K562 (cell line): ENCODE data around the gene RAB7A.

Experiments used
- JUND ChIP-seq, 2 experiments: IDR thresholded peaks; 2 replicates in 1 of 2; 3 replicates in 1 of 2; pipeline ENCODE4 v1.6.1; 2011; ENCODE audit warnings: borderline replicate concordance in 2 of 2, low read depth in 2 of 2, low read length in 2 of 2, improper control_type of control experiment in 1 of 2, missing biosample characterization in 1 of 2, missing genetic modification characterization in 1 of 2, missing genetic modification reagents in 1 of 2
- PML ChIP-seq: IDR thresholded peaks from 2 replicates; pipeline ENCODE4 v1.6.1; 2012; ENCODE audit warnings: low read length, inconsistent platforms
- POLR2A ChIP-seq: fragments of 450-650 bp; conservative IDR thresholded peaks from 2 replicates; pipeline ENCODE4 v1.6.1; 2016
- TF ChIP-seq, protein P1 (sequence below): sonication (generic); formaldehyde crosslinking; IDR thresholded peaks from 2 replicates; pipeline ENCODE4 v1.8.1; 2023; ENCODE audit warnings: mild to moderate bottlenecking, missing genetic modification reagents, moderate library complexity
- TF ChIP-seq, protein P2 (sequence below): fragments of 250-450 bp; sonication (Bioruptor Pico); IDR thresholded peaks from 2 replicates; pipeline ENCODE4 v1.5.0; 2021

DNA sequence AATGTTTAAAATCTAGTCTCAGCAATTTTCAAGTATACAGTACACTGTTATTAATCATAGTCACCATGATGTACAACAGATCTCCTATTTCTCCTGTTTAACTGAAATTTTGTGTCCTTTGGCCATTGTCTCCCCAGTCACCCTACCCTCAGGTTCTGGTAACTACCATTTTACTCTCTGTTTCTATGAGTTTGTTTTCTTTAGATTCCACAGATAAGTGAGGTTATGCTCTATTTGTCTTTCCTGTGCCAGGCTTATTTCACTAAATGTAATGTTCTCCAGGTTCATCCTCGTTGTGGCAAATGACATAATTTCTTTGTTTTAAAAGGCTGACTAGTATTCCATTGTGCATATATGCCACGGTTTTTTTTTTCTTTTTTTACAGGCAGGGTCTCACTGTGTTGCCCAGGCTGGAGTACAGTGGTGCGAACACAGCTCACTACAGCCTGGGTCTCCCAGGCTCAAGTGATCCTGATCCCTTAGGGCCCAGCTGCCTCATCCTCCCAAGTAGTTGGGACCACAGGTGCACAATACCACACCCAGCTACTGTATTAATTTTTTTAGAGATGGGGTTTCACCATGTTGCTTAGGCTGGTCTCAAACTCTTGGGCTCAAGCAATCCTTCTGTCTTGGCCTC is 50.0 kb downstream of the RAB7A start:
- TF ChIP-seq JUND (IDR thresholded peaks at IDR 0.05; ENCODE audit: borderline replicate concordance, low read depth, low read length) (no peak), JUND (tag; IDR thresholded peaks at IDR 0.05; ENCODE audit: borderline replicate concordance, low read depth, low read length) (no peak), PML (no peak), POLR2A (no peak)
- TF ChIP-seq, protein P1, sequence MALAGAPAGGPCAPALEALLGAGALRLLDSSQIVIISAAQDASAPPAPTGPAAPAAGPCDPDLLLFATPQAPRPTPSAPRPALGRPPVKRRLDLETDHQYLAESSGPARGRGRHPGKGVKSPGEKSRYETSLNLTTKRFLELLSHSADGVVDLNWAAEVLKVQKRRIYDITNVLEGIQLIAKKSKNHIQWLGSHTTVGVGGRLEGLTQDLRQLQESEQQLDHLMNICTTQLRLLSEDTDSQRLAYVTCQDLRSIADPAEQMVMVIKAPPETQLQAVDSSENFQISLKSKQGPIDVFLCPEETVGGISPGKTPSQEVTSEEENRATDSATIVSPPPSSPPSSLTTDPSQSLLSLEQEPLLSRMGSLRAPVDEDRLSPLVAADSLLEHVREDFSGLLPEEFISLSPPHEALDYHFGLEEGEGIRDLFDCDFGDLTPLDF (CRISPR knock-in tag), result no peak
- TF ChIP-seq, protein P2, sequence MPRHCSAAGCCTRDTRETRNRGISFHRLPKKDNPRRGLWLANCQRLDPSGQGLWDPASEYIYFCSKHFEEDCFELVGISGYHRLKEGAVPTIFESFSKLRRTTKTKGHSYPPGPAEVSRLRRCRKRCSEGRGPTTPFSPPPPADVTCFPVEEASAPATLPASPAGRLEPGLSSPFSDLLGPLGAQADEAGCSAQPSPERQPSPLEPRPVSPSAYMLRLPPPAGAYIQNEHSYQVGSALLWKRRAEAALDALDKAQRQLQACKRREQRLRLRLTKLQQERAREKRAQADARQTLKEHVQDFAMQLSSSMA (CRISPR knock-in tag), result no peak
